ENCODE measurements around the gene CDH23.

- TF ChIP-seq FOXA1 (IDR thresholded peaks at IDR 0.05) (no peak), FOXK2 (IDR thresholded peaks at IDR 0.05) (no peak), ZNF384 (IDR thresholded peaks at IDR 0.05) (no peak), TARDBP (IDR thresholded peaks at IDR 0.05) (no peak), HDGF (IDR thresholded peaks at IDR 0.05; ENCODE audit: borderline replicate concordance) (no peak), FOXM1 (IDR thresholded peaks at IDR 0.05; ENCODE audit: borderline replicate concordance) (no peak)
Observed at GRCh38 chr10:71504570-71504969, 107.8 kb downstream of the CDH23 start.

Measured in HEK293T (cell line).